HTR-8/SVneo (cell line): ENCODE measurements around the gene NUP50.
"Not testable (repeated sequence)": the region's sequence is repeated elsewhere in the genome, so short reads cannot be mapped to it uniquely, and the experiment has no call there.

Source experiments
- DNase-seq: peaks from one replicate; pipeline ENCODE4 v3.0.0; 2011; ENCODE audit warnings: low spot score, mixed read lengths; ENCODE audit not compliant: insufficient read length
- FAIRE-seq: peaks from 2 replicates; lab custom pipeline; 2011; peaks lifted over from hg19 to GRCh38; lab: Jason Lieb, UNC

The NUP50 gene

GRCh38 chr22:45191746-45192145 is 28.0 kb downstream of the NUP50 start:
- FAIRE-seq, DNase-seq: not testable (repeated sequence)

- no peak for FAIRE-seq
- DNase-seq: no peak
Measured at GRCh38 chr22:45192701-45193187, 29.0 kb downstream of the NUP50 start.

- DNase-seq (no peak), FAIRE-seq (no peak)
Measured at GRCh38 chr22:45194686-45195085, 31.0 kb downstream of the NUP50 start.

GRCh38 chr22:45195616-45196015 is 31.9 kb downstream of the NUP50 start:
- no peak for DNase-seq
- no peak for FAIRE-seq

- no peak for DNase-seq
- no peak for FAIRE-seq
Measured at GRCh38 chr22:45196308-45196707, 32.6 kb downstream of the NUP50 start.

- DNase-seq: no peak
Measured at GRCh38 chr22:45196926-45197605, 33.3 kb downstream of the NUP50 start.

GRCh38 chr22:45197606-45198462 is 34.1 kb downstream of the NUP50 start:
- DNase-seq (no peak), FAIRE-seq (no peak)

More at GRCh38 chr22:45196926-45197605, 33.3 kb downstream of the NUP50 start:
- FAIRE-seq: no peak

- FAIRE-seq (no peak), DNase-seq (no peak)
Measured at GRCh38 chr22:45198463-45198795, 34.7 kb downstream of the NUP50 start.

GRCh38 chr22:45199723-45200122 is 36.0 kb downstream of the NUP50 start:
- FAIRE-seq (no peak), DNase-seq (no peak)

- FAIRE-seq (no peak), DNase-seq (no peak)
Measured at GRCh38 chr22:45200230-45200629, 36.5 kb downstream of the NUP50 start.

- DNase-seq (no peak), FAIRE-seq (no peak)
Measured at GRCh38 chr22:45200860-45201511, 37.3 kb downstream of the NUP50 start.

- DNase-seq: no peak
- no peak for FAIRE-seq
Measured at GRCh38 chr22:45201678-45202332, 38.1 kb downstream of the NUP50 start.

GRCh38 chr22:45202333-45203149 is 38.8 kb downstream of the NUP50 start:
- no peak for FAIRE-seq
- DNase-seq: no peak

GRCh38 chr22:45203150-45203951 is 39.6 kb downstream of the NUP50 start:
- FAIRE-seq: no peak
- no peak for DNase-seq

GRCh38 chr22:45204241-45204640 is 40.5 kb downstream of the NUP50 start:
- FAIRE-seq: no peak

GRCh38 chr22:45204819-45205218 is 41.1 kb downstream of the NUP50 start:
- DNase-seq: no peak
- no peak for FAIRE-seq

More at GRCh38 chr22:45204241-45204640, 40.5 kb downstream of the NUP50 start:
- no peak for DNase-seq

GRCh38 chr22:45205276-45205925 is 41.7 kb downstream of the NUP50 start:
- no peak for FAIRE-seq

GRCh38 chr22:45206233-45206632 is 42.5 kb downstream of the NUP50 start:
- FAIRE-seq: no peak

More at GRCh38 chr22:45205276-45205925, 41.7 kb downstream of the NUP50 start:
- no peak for DNase-seq

More at GRCh38 chr22:45206233-45206632, 42.5 kb downstream of the NUP50 start:
- no peak for DNase-seq
